ENCODE results near the gene KRT6B.

The KRT6B gene

GRCh38 chr12:52435659-52435999 is 16.3 kb downstream of the KRT6B start:
- no peak for FAIRE-seq

GRCh38 chr12:52434760-52435530 is 17.0 kb downstream of the KRT6B start:
- FAIRE-seq: no peak

GRCh38 chr12:52434081-52434733 is 17.7 kb downstream of the KRT6B start, which contains the start of gene KRT75:
KRT75 (minus strand) TSS chr12:52434371; CDS start chr12:52434304, 67 bp downstream.
- FAIRE-seq: no peak

- FAIRE-seq: no peak
These were observed 18.4 kb downstream of the KRT6B start for GRCh38 chr12:52433501-52434080.

GRCh38 chr12:52432559-52433207 is 19.3 kb downstream of the KRT6B start:
- FAIRE-seq: no peak

- no peak for FAIRE-seq
These were observed 23.8 kb downstream of the KRT6B start for GRCh38 chr12:52428121-52428520.

- FAIRE-seq: no peak
These were observed 24.9 kb downstream of the KRT6B start for GRCh38 chr12:52427083-52427482.

- FAIRE-seq: no peak
These were observed 25.9 kb downstream of the KRT6B start for GRCh38 chr12:52426034-52426433.

GRCh38 chr12:52425466-52425865 is 26.5 kb downstream of the KRT6B start:
- FAIRE-seq: no peak

- no peak for FAIRE-seq
These were observed 28.1 kb downstream of the KRT6B start for GRCh38 chr12:52423661-52424500.

GRCh38 chr12:52423035-52423434 is 28.9 kb downstream of the KRT6B start:
- FAIRE-seq: no peak

- FAIRE-seq: no peak
These were observed 32.3 kb downstream of the KRT6B start for GRCh38 chr12:52419656-52420055.

GRCh38 chr12:52418576-52419110 is 33.3 kb downstream of the KRT6B start:
- FAIRE-seq: no peak

GRCh38 chr12:52417740-52418139 is 34.2 kb downstream of the KRT6B start:
- no peak for FAIRE-seq

GRCh38 chr12:52416795-52417194 is 35.2 kb downstream of the KRT6B start:
- no peak for FAIRE-seq

- no peak for FAIRE-seq
These were observed 35.8 kb downstream of the KRT6B start for GRCh38 chr12:52415870-52416750.

- no peak for FAIRE-seq
These were observed 37.0 kb downstream of the KRT6B start for GRCh38 chr12:52414936-52415335.

GRCh38 chr12:52413782-52414345 is 38.1 kb downstream of the KRT6B start:
- FAIRE-seq: no peak

GRCh38 chr12:52413202-52413601 is 38.7 kb downstream of the KRT6B start:
- no peak for FAIRE-seq

- FAIRE-seq: no peak
These were observed 40.1 kb downstream of the KRT6B start for GRCh38 chr12:52411815-52412214.
